Cerebellar cortex (tissue), 1 donor: ENCODE measurements around the gene SH3RF3.
"Not testable (repeated sequence)": the region's sequence is repeated elsewhere in the genome, so short reads cannot be mapped to it uniquely, and the experiment has no call there.

Source experiments
- DNase-seq: peaks from one replicate; pipeline ENCODE4 v3.0.0-alpha.2; 2015; ENCODE audit warnings: low spot score

The SH3RF3 gene

DNA sequence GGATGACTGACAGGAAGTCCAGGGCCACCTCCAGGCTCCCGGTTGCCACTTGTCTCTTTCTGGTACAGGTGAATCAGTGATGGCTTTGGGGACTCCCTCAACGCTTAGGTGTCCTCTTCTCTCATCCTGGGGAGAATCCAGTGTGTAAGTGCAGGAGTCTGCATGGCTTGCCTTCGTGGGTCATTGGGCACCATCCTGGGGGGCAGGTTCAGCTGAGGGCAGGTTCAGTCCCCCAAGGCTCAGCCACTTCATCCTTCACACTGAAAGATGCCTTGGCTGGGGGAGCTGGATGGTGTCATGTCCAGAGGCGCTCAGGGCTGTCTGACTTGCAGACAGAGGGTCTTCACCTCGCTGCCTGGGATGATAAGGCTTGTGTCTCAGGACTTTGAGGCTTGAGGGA is 29.2 kb downstream of the SH3RF3 start:
- no peak for DNase-seq

- DNase-seq: no peak
Measured at GRCh38 chr2:109159096-109159495, 30.1 kb downstream of the SH3RF3 start.

- DNase-seq: no peak
Measured at GRCh38 chr2:109160714-109161440, 31.9 kb downstream of the SH3RF3 start.

DNA sequence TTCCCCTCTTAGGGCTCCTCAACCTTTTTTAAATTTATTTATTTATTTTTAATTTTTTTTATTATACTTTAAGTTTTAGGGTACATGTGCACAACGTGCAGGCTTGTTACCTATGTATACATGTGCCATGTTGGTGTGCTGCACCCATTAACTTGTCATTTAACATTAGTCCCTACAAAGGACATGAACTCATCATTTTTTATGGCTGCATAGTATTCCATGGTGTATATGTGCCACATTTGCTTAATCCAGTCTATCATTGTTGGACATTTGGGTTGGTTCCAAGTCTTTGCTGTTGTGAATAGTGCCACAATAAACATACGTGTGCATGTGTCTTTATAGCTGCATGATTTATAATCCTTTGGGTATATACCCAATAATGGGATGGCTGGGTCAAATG is 33.4 kb downstream of the SH3RF3 start:
- not testable (repeated sequence) for DNase-seq

DNA sequence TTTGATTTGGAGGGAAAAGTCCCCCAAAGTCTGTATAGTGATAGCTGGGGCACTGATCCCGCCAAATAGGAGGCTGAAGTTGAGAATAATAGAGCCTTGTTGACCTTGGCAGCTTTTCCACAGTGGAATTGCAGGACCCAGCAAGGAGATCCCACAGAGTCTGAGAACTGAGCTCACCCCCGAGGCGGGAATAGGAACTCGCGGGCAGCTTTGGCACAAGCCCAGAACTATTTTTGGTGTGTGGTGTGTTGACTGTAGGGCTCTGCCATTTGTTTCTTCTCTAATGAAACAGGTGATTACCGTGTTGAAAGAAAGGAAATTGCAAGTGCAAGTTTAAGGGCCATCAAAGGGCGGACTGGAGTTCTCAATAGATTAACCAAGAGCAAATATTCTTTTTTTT is 34.0 kb downstream of the SH3RF3 start:
- no peak for DNase-seq

- no peak for DNase-seq
Measured at GRCh38 chr2:109164311-109164710, 35.3 kb downstream of the SH3RF3 start.

GRCh38 chr2:109164739-109165221 is 35.8 kb downstream of the SH3RF3 start:
- DNase-seq: no peak

- DNase-seq: no peak
Measured at GRCh38 chr2:109166811-109167210, 37.8 kb downstream of the SH3RF3 start.

GRCh38 chr2:109168086-109168485 is 39.1 kb downstream of the SH3RF3 start:
- no peak for DNase-seq

GRCh38 chr2:109168716-109169115 is 39.7 kb downstream of the SH3RF3 start:
- DNase-seq: no peak

DNA sequence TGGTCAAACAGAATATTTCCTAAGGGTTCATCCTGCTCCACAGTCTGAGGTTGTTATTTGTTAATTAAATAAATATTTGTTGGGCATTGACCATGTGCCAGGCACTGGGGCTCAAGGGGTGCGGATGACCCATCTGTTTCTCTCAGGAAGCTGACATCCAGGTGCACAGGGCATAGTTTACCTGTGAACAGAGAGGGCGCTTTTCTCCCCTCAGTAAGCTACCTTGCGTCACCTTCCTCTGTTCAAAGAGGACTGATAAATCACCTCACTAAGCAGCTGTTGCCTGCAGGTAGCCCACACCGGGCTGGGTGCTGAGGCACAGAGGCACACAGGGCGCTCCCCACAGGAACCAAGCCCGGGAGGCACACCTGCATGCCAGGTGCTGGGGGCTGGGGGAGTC is 41.6 kb downstream of the SH3RF3 start:
- DNase-seq: no peak

DNA sequence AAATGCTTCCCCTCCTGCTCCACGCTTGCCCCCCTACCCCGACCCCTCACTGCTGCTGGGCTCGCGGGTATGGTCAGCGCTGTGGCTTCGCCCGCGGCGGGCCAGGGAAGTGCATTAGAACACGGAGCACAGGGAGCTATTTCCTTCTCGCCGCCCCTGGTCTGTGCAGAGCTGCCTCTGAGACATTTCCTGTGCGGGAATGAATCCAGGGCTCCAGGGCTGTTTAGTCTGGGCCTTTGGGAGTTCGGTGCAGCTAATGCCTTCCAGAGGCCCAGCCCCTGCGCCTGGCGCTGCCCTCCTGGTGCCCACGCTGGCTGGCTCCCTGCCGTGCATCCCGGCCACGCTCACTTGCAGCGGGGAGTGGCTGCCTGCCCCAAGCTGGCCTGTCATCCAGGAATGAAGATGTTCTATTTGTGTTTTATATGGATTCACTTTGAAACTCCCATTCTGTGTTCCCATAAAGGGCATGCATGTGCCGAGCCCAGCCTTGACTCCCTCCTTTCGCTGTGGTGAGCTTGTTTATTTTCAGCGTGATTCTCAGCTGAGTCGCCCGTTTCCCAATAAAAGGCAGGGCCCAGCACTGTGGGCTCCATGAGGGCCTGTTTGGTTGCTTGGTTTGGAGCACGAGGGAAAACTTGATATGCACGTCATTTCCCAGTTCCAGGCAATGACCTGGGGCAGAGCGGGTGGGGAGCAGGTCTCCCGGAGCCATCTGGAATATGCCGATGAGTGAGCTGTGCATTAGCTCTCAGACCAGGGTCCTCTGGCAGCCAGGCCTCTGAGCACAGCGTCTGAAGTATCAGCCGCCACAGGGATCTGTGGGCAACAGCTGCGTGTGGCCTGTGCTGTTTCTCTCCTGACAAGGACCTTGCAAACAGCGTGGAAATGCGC is 42.7 kb downstream of the SH3RF3 start:
- no peak for DNase-seq

DNA sequence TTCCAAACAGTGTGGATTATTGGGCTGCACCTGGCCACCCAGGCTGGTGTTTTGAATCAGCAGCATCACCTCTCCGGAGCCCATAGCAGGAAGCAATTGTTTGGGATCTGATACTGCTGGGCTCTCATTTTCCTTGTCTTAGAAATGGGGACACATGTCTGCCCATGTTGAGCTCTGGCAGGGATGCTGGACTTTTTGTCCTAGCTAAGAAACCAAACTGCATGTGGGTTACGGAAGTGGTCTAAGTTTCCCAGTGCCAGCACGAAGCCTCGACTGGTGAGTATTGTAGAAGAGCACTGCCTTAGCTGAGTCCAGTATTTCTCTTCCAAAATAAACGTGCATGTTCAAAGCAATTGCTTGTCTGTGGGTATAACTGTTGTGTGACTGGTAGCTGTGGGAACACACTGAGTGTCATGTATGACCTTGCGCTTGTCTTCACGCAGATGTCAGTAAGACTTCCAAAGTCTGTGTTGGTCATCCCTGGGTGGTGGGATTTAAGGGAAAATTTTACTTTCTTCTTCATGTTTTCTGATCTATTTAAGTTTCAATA is 43.6 kb downstream of the SH3RF3 start:
- no peak for DNase-seq

DNA sequence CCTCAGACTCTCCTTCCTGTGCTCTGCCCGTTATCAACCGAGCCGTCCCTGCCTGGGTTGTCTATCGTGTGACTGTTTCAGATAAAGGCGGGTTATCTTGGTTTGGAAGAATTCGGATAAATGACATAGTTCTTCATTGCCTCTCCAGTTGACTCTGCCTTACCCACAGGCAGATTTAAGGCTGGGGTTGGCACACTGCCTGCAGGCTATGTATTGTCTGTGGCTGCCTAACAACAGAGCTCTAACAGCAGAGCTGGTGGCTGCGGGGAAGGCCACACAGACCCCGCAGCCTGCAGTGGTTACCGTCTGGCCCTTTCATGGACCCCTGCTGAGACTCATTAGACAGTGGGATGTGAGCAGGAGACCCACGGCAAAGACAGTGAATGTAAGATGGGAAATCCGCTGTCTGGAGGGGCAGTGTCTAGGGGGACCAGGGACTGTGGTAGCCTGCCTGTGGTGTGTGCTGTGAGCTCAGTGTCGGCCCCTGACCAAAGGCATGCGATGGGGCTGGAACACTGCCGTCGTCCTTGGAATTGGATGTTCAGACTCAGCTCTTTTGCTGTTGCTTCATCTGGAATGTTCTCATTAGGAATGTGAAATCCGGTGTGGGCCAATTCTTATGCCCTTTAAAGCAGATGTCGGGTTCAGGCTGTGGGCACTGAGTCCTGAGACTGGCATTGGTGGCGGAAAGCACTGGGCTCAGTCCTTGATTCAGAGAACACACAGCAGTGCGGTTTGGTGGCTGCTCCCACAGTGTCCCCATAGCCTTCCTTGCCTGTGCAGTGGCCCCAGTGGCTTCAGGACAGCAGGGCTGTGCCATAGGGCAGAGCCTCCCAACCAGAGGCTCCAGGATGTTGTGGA is 44.5 kb downstream of the SH3RF3 start:
- DNase-seq: no peak

DNA sequence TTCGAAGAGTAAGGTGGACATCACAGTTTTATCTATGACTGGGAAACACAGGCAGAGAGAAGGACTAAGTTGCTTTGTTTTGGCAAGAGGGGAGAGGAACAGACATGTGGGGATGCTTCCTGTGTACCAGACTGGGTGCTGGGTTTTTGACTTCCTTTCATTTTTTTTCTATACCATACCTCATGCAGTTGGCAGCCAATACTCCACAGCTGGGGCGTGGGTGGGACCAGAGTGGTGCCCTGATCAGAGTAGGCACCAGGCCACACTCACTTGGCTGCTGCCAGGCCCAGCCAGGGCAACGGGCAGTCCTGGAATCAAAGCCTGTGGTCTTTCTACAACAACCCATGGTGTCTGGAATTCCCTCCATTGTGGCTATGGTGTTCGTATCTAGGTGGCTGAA is 45.2 kb downstream of the SH3RF3 start:
- DNase-seq: no peak

DNA sequence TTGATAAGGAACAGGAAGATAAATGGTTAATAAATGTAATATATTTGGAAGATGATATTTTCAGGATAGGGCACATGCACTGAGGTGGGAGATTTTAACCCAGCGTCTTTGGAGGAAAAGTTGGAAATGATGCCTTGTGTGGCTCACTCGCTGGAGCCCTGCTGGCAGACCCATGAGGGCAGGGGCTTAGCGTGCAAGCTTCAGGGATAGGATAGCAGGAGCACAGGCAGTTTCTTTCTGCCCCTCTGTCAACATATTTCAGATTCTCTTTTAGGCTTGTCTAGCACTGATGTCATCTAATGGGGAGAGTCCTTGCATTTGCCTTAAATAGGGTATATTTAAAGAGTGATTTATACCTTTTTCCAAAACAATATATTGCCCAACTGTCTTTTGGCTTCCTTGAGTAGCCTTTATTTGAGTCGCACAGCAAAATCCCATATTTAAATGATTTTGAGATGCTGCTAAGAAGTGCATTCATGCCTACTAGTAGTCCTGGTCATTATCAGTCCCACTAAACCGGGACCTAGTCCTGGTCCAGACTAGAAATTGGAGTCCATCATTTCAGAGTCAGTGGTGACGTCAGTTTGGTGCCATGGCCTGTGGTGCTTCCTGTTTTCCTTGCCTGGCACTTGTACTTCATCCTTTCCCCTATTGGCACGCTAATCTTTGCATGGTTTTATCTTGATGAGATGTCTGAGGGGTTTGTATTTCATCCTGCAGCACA is 45.8 kb downstream of the SH3RF3 start:
- no peak for DNase-seq

DNA sequence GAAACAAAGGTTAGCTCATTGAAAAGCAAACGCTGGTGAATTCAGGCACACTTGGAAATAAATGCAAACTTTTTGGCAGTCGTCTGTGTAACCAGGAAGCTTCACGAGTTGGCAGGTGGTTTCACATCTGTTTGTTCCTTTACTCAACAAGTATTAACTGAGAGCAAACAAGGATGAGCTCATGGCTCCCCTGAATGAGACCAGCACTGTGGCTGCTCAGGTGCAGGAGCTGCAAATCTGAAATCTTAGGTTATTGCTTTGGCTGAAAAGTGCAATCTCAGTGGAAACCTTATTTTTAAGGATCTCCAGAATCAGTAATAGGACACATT is 46.3 kb downstream of the SH3RF3 start:
- DNase-seq: no peak

GRCh38 chr2:109176928-109177327 is 47.9 kb downstream of the SH3RF3 start:
- DNase-seq: no peak

GRCh38 chr2:109177635-109178034 is 48.6 kb downstream of the SH3RF3 start:
- no peak for DNase-seq

- DNase-seq: no peak
Measured at GRCh38 chr2:109178968-109179367, 50.0 kb downstream of the SH3RF3 start.

GRCh38 chr2:109180786-109181185 is 51.8 kb downstream of the SH3RF3 start:
- no peak for DNase-seq
